ENCODE data around the gene KCNC1. TPM values are rescaled to one million over a fixed set of nuclear protein-coding genes. Genes with fewer than 3 reads are reported as not detected.

The KCNC1 gene
- total and polyA plus RNA-seq, 2 of the 13 experiments (the other 11 are each of a cell fraction or from before 2014, with no cell fraction given) = 0.01 to 0.04 TPM

GRCh38 chr11:17691550-17691949, 43.0 kb upstream of the KCNC1 start:
- H3K27ac ChIP-seq (ENCODE audit: extremely low read length, insufficient read depth, low read length) = no peak overlapping the region
- intact Hi-C loops (cut with micrococcal nuclease; ENCODE audit: unreplicated experiment) (no loop called here), in situ Hi-C loops (cut with HindIII; ENCODE audit: extremely low pct_ligation_motif_present, low pct_unique_long_range_greater_than_20kb) (no loop called here)
- POLR2A ChIA-PET = no interaction called here
- ATAC-seq = no peak
- H3K4me2 ChIP-seq (ENCODE audit: low read depth, low read length) = no peak overlapping the region
- 6% methylated on average over 1 of the region's 2 CpGs for WGBS (ENCODE audit: low lambda C conversion rate)
- H3K4me3 ChIP-seq (replicated peaks in 1 of 3; ENCODE audit: insufficient read depth in 1 of 3, low read depth in 2 of 3, low read length in 3 of 3) = no peak overlapping the region
- CTCF ChIA-PET (ENCODE audit: low intra/inter-chr PET ratio, low total read pairs) = no interaction called here
- BruUV-seq (replicated peaks) = no TSS peak
- no peaks in the 10 kb centered on the region for H3K36me3 ChIP-seq (replicated peaks in 1 of 2; ENCODE audit: control insufficient read depth in 1 of 2, insufficient read depth in 2 of 2, low read length in 2 of 2)
- peaks cover 6 to 63% of the 10 kb centered on the region in 2 experiments for H3K27me3 ChIP-seq (ENCODE audit: control insufficient read depth in 1 of 2, insufficient read depth in 2 of 2, low read length in 2 of 2)
- H3K79me2 ChIP-seq (ENCODE audit: insufficient read depth, low read length) = no peaks in the 10 kb centered on the region
- TF ChIP-seq GLI4 (CRISPR knock-in tag; IDR thresholded peaks at IDR 0.05; ENCODE audit: borderline replicate concordance) (no peak), PAXIP1 (CRISPR knock-in tag; conservative IDR thresholded peaks at IDR 0.05) (no peak), ZNF484 (CRISPR knock-in tag; IDR thresholded peaks at IDR 0.05; ENCODE audit: borderline replicate concordance, low read depth) (no peak), DDIT3 (CRISPR knock-in tag; IDR thresholded peaks at IDR 0.05) (no peak)
- no peak overlapping the region for H3K9ac ChIP-seq (ENCODE audit: insufficient read depth, low read depth, low read length)
- FAIRE-seq = no peak
- no peak for DNase-seq (ENCODE audit: low spot score)
- H3K9me3 ChIP-seq (ENCODE audit: low read length) = no peaks in the 10 kb centered on the region
- no peaks in the 10 kb centered on the region for H4K20me1 ChIP-seq (ENCODE audit: insufficient read depth, low read length)
- no peak overlapping the region for H2AFZ ChIP-seq (ENCODE audit: low read length)
- H3K4me1 ChIP-seq (ENCODE audit: insufficient read depth, low read length) = no peaks in the 10 kb centered on the region

DNA sequence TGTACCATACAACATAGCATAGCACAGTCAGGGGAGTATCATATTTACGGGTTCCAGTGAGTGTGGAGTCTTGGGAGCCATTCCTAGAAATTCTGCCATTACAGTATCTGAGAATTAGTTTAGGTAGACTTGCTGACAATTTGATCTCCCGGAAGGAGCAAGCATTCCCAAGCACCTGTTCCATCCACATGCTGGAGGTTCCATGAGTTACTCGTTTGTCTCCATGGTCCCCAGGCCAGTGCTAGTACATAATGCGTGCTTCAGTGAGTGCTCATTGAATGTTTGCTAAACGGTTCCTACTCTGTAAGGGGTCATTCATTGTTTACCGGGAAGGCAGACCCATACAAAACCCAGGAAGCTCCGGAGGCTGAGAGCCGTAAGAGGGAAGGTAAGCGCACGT, 42.6 kb upstream of the KCNC1 start:
- 26% methylated on average over 10 of the region's 10 CpGs for WGBS (ENCODE audit: low lambda C conversion rate)
- no peak overlapping the region for H3K4me3 ChIP-seq (replicated peaks in 1 of 3; ENCODE audit: insufficient read depth in 1 of 3, low read depth in 2 of 3, low read length in 3 of 3)
- ChIA-PET CTCF (ENCODE audit: low intra/inter-chr PET ratio, low total read pairs) (no interaction called here), POLR2A (no interaction called here)
- no peak overlapping the region for H3K27ac ChIP-seq (ENCODE audit: extremely low read length, insufficient read depth, low read length)
- H3K4me2 ChIP-seq (ENCODE audit: low read depth, low read length) = no peak overlapping the region
- no peaks in the 10 kb centered on the region for H3K4me1 ChIP-seq (ENCODE audit: insufficient read depth, low read length)
- in situ Hi-C loops (cut with HindIII; ENCODE audit: extremely low pct_ligation_motif_present, low pct_unique_long_range_greater_than_20kb) (no loop called here), intact Hi-C loops (cut with micrococcal nuclease; ENCODE audit: unreplicated experiment) (no loop called here)
- no peaks in the 10 kb centered on the region for H3K9me3 ChIP-seq (ENCODE audit: low read length)
- no peaks in the 10 kb centered on the region for H4K20me1 ChIP-seq (ENCODE audit: insufficient read depth, low read length)
- H3K27me3 ChIP-seq (ENCODE audit: control insufficient read depth in 1 of 2, insufficient read depth in 2 of 2, low read length in 2 of 2) = peaks cover 8 to 64% of the 10 kb centered on the region in 2 experiments
- BruUV-seq (replicated peaks) = no TSS peak
- TF ChIP-seq HNRNPL (IDR thresholded peaks at IDR 0.05; ENCODE audit: low read depth, low read length) (no peak), NFE2L2 (IDR thresholded peaks at IDR 0.05; ENCODE audit: low read length) (no peak), ZNF839 (CRISPR knock-in tag; IDR thresholded peaks at IDR 0.05; ENCODE audit: borderline replicate concordance) (no peak), DBP (CRISPR knock-in tag; IDR thresholded peaks at IDR 0.05; ENCODE audit: not compliant biosample characterization) (no peak), CREM (IDR thresholded peaks at IDR 0.05) (no peak), CREM (CRISPR knock-in tag; IDR thresholded peaks at IDR 0.05) (no peak)
- no peak for ATAC-seq
- no peak overlapping the region for H3K9ac ChIP-seq (ENCODE audit: insufficient read depth, low read depth, low read length)
- H2AFZ ChIP-seq (ENCODE audit: low read length) = no peak overlapping the region
- no peak for DNase-seq (ENCODE audit: low spot score)
- no peak for FAIRE-seq
- no peaks in the 10 kb centered on the region for H3K36me3 ChIP-seq (replicated peaks in 1 of 2; ENCODE audit: control insufficient read depth in 1 of 2, insufficient read depth in 2 of 2, low read length in 2 of 2)
- H3K79me2 ChIP-seq (ENCODE audit: insufficient read depth, low read length) = no peaks in the 10 kb centered on the region

Measured in HepG2 (cell line).